ENCODE data around the gene OGFOD3. TPM values are rescaled to one million over a fixed set of nuclear protein-coding genes. Genes with fewer than 3 reads are reported as not detected.
"Not testable (repeated sequence)": the region's sequence is repeated elsewhere in the genome, so short reads cannot be mapped to it uniquely, and the experiment has no call there.

OGFOD3 gene
- total RNA-seq, 1 experiment from 2014 or later, result 29.3 TPM

DNA sequence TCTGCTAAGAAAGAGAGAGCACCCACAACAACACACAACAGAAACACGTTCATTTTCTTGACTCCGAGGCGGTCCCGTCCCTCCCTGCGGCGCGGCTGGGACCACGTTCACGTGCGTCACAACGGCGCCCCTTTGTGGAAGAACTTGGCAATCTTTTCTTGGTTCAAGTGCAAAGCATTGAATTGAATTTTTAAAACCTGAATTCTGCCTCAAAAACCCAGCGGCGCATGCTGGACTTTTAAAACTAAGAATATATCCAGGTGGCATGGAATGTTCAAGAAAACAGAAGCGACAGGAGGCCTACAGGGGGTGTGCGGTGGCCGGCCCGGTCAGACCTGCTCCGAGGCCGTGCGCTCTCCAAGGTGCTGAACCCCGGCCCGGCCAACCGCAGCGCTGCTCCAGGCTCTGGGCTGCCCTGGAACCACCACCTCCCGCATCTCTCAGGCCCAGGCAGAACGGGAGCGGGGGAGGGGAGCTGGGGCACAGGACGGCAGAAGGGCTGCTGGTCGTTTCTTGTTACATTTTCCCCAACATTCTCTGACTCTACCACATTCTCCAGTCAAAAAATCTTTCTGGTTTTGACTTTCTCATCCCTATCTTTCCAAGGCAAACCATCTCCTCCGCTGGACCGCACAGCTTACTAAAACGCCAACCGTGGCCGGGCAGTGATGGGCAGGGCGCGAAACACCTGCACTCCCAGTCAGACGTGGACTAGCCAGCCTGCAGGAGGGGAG lies 3.7 kb downstream of the OGFOD3 start:
- DNase-seq (ENCODE audit: low read depth, low spot score), result peak; percentile 65
- in situ Hi-C loops (cut with HindIII; ENCODE audit: low pct_unique_long_range_greater_than_20kb, low sequenced_read_pairs), result no loop called here

DNA sequence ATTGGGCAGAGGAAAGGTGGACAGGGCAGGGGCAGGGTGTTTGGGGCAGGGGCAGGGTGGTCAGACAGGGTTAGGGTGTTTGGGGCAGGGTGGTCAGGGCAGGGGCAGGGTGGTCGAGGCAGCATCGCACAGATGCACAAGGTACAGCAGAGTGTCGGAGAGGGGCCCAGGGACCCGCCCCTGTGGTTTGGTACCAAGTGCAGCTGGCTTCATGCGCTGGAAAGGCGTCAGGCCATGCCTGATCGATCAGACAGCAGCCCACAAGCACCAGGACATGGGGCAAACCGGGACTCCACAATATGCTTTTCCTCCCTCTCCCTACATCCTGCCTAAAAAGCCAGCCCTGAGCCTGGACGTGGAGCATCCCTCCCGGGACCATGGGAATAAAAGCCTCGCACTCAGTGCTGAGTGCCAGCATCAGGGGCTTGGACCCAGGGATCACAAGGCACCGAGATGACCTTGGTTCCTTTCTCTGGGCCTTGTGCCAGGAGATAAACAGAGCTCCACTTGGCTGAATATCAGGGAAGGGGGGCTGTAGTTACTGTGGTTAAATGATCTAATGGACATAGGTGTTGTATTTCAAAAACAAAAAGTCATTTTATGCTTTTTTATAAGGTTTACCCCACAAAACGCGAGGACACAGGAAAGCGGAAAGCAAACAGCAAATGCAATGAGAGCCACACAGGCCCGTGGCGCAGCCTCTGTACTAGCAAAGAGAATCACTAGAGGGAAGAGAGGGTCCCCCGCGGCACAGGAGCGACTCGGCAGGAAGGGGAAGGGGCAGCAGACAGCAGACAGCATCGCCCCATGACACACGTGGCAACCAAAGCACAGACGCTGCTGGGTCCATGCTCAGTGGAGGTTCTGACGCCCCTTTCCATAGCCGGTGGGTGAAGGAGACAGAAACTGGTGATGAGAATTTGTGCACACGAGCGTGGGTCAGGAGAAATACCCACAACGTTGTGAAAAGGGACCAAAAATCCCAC lies 5.6 kb downstream of the OGFOD3 start:
- DNase-seq (ENCODE audit: low read depth, low spot score), result no peak
- in situ Hi-C loops (cut with HindIII; ENCODE audit: low pct_unique_long_range_greater_than_20kb, low sequenced_read_pairs), result no loop called here

DNA sequence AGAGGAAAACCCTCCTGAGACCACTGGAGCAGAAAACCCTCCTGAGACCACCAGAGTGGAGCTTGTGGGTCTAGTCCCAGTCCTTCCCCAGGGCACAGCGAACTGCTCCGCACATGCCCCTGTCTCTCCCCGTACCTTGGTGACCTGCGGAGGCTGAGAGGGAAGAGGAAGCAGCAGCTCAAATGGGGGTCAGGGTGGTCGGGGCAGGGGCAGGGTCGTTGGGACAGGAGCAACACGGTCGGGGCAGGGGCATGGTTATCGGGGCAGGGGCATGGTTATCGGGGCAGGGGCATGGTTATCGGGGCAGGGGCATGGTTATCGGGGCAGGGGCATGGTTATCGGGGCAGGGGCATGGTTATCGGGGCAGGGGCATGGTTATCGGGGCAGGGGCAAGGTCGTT lies 6.3 kb downstream of the OGFOD3 start:
- DNase-seq (ENCODE audit: low read depth, low spot score); in situ Hi-C loops (cut with HindIII; ENCODE audit: low pct_unique_long_range_greater_than_20kb, low sequenced_read_pairs): not testable (repeated sequence)

DNA sequence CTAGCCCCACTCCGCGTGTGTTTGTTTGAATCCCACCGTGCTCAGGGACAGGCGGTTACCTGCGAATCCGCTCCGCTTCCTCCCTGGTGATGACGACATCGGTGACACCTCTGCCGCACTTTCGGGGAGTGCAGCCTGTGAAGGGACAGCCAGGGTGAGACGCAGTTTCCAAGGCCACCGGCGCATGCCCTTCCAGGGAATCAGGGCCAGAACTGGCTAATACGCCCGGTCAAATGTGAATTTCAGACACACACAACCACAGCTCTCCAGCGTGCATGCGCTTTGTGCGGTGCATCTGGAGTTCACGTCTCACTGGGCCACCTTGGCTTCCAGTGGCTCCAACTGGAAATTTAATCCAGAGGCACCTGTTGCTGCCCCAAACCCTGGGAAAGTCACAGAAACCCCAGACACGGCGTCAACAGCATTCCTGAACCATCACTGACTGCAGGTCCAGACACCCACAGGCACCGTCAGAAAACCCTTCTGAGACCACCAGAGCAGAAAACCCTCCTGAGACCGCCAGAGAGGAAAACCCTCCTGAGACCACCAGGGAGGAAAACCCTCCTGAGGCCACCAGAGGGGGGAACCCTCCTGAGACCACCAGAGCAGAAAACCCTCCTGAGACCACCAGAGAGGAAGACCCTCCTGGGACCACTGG lies 6.9 kb downstream of the OGFOD3 start:
- no peak for DNase-seq (ENCODE audit: low read depth, low spot score)
- in situ Hi-C loops (cut with HindIII; ENCODE audit: low pct_unique_long_range_greater_than_20kb, low sequenced_read_pairs), result no loop called here

DNA sequence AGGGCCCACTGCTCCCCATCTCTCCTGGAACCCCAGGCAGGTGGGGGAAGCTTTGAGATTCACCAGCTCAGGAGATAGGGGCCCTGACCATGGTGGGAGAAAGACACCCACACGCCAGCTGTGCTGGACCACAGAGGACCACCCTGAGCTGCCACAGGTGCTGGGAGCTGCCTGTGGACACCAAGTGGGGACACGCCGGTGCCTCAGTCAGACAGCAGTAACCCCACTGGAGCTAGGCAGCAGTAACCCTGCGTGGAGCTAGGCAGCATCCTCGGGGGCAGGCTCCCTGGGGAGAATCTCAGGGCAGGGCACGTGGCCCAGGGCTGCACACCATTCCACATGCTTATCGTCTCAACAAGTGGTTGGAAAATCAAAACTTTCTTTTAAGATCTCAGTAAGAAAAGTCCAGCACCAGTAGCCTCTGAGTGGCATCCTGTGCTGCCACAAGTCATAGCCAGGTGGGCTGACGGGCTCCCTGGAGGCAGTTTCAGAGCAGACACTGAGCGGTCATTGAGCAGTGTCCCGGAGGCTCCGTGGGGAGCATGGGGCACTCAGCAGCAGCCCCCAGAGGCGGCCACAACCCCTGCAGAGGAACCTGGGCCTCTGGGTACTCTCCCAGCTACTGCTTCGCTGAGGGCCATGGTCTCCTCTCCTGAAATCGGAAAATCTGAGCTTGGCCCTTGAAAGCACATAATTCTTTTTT lies 8.2 kb downstream of the OGFOD3 start:
- in situ Hi-C loops (cut with HindIII; ENCODE audit: low pct_unique_long_range_greater_than_20kb, low sequenced_read_pairs), result no loop called here
- DNase-seq (ENCODE audit: low read depth, low spot score), result no peak

DNA sequence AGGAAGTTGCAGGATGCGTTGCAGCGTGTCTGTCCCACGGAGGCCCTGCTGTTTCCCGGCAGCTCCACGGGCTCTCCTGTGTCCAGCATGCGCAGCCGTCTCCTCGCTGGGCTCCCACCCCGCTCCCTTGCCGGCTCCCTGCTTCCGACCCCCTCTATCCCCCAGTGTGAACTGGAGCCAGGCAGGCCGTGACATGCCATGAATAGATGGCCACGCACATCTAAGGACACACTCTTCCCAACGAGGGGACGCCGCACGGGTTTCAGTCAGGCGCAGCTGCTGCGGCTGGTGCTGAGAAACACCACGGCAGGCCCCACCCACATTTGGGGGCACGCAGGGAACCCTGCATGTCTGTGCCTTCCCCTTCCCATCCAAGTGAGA lies 9.5 kb downstream of the OGFOD3 start:
- no peak for DNase-seq (ENCODE audit: low read depth, low spot score)

DNA sequence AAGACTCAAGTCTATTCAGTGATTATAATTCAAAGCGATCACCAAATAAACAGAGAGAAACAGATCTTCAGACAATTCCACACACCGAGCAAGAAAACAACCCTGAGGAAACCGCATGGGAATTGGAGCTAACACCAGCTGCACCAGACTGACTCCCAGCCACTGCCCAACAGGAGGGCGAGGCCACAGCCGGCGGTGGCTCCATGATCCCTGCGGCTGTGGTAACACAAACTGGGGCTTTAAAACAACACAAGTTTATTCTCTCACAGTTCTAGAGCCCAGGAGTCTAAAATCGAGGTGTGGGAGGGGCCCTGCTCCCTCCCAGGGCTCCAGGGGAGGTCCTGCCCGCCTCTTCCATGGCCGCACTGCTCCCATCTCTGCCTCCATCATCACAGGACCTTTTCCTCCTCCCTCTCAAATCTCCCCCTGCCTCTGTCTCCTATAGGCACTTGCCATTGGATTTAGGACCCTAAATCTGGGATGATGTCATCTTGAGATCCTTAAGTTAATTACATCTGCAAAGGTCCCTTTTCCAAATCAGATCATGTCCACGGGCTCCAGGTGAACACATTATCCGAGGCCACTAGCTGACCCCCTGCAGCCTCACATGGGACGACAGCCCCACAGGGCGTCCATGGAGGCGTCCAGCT lies 10.0 kb downstream of the OGFOD3 start:
- DNase-seq (ENCODE audit: low read depth, low spot score), result no peak
- in situ Hi-C loops (cut with HindIII; ENCODE audit: low pct_unique_long_range_greater_than_20kb, low sequenced_read_pairs), result no loop called here

More for the DNA sequence above, 9.5 kb downstream of the OGFOD3 start:
- in situ Hi-C loops (cut with HindIII; ENCODE audit: low pct_unique_long_range_greater_than_20kb, low sequenced_read_pairs), result no loop called here

DNA sequence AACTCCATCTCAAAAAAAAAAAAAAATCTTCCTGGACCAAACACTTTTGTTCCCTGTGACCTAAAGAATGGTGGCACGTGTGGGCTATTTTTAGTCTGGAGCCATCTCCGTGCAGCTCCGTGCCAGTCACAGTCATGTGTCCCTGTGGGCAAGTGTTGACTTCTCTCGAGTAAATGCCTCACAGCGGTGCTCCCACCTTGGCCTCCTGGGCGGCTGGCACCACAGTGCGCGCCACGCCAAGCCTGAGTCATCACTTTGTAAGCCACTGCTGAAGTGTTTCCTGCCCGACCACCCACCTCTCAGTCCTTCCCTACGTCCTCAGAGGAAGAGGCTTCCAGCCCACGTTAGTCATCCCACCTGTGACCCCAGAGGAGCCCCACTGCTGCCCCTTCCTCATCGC lies 11.1 kb downstream of the OGFOD3 start:
- in situ Hi-C loops (cut with HindIII; ENCODE audit: low pct_unique_long_range_greater_than_20kb, low sequenced_read_pairs), result no loop called here
- DNase-seq (ENCODE audit: low read depth, low spot score), result no peak

DNA sequence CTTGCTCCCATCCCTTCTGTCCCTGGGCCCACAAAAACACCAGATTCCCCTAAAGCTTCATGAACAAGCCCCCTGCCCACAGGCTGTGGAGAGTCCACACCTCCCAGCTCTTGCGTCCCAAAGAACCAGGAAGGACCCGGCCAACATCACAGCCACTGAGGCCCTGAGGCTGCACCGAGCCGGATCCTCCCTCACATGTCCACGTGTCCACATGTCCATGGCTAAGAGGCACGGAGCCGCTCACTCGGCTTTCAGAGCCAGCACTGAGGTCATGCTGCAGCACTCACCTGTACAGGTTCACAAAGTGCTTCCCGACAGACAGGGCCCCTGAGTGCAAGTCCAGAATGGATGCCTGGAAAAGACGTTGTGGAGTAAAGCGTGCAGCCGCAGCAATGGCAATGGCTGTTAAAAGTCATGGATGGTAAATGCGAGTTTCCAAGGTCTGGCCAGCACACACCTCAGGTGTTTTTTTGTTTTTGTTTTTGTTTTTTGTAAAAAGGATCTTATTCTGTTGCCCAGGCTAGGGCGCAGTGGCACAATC lies 12.2 kb downstream of the OGFOD3 start:
- in situ Hi-C loops (cut with HindIII; ENCODE audit: low pct_unique_long_range_greater_than_20kb, low sequenced_read_pairs), result no loop called here
- DNase-seq (ENCODE audit: low read depth, low spot score), result no peak

DNA sequence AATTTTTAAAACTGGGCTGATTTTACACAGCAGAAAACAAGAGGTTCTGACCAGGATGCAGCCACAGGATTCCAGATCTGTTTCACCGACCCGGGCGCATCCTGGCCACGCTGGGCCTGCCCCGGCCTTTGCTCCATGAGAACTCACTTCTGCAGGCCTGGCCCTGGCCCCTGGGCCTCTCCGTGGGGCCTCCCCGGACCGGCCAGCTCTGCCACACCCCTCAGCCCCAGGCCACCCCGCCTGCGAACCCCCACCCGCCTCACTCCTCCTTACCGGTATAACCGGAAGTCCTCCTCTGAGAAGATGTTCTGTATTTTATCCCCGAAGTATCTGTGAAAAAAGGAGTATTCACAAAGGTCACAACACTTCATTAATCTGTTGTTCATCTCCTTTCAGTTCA lies 13.3 kb downstream of the OGFOD3 start:
- in situ Hi-C loops (cut with HindIII; ENCODE audit: low pct_unique_long_range_greater_than_20kb, low sequenced_read_pairs), result no loop called here
- DNase-seq (ENCODE audit: low read depth, low spot score), result no peak

DNA sequence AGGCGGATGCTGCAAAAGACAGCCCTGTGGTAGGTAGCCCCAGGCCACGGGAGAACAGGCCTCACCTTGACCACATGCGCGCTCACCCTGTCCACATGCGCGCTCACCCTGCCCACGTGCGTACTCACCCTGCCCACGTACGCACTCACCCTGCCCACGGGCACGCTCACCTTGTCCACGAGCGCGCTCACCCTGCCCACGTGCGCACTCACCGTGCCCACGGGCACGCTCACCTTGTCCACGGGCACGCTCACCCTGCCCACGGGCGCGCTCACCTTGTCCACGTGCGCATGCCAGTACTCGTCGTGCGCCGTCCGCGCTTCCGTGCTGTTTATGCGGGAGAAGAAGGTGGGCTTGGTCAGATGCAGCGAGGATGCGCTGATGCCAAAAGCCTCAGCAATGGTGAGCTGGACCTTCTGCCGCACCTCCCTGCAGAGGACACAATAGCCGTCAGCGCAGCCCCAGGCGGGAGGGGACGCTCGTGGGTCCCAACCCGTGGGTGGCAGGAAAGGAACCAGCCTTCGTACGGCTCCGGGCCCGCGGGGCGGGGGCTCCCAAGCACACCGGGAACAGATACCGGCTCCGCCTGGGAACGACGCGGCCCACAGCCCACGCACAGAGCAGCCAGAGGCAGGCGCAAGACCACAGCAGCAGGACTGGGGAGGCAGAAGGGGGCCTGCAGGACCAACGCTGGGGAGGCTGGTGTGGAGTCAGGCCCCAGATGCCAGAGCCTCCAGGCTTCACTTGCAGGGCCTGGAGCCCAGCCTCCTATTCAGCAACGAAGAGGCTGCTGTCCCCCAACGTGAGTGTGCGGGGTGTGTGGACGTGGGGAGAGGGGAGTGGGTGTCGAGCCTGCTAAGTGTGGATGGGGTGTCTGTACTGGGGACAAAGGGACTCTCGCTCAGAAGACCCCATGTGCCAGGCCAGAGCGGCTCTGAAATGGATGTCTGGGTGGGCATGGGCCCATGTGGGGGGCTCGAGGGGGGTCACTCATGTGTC lies 14.4 kb downstream of the OGFOD3 start:
- DNase-seq (ENCODE audit: low read depth, low spot score), result no peak
- in situ Hi-C loops (cut with HindIII; ENCODE audit: low pct_unique_long_range_greater_than_20kb, low sequenced_read_pairs), result no loop called here

DNA sequence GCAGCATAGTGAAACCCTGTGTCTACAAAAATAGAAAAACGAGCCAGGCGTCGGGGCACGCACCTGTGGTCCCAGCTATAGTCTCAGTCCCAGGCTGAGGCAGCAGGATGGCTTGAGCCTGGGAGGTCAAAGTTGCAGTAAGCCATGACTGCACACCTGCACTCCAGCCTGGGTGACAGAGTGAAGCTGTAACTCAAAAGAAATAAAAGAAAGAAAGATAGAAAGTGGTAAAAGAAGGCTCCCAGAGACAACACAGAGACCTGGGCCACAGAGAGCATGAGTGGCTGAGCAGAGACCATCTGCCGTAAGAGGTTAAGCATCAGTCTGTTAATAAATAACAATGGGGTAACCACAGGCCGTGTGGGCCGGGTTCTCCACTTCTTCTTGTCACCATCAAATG lies 15.5 kb downstream of the OGFOD3 start:
- no peak for DNase-seq (ENCODE audit: low read depth, low spot score)
- in situ Hi-C loops (cut with HindIII; ENCODE audit: low pct_unique_long_range_greater_than_20kb, low sequenced_read_pairs), result no loop called here

DNA sequence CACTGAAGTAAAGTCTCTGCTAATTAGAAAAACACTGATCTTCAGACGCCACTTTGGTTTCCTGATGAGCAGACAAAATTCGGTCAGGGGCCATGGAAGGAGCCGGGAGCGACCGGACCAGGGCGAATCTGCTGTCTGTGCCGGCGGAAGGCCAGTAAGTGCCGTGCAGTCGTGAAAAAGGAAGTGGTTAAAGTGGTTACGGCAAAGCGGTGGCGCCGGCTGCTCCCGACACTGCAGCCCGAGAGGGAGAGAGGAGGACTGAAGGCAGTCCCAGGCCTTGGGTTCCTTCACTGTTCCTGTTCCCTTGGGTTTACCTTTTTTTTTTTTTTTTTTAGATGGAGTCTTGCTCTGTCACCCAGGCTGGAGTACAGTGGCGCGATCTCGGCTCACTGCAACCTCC lies 17.6 kb downstream of the OGFOD3 start:
- DNase-seq (ENCODE audit: low read depth, low spot score), result no peak
- in situ Hi-C loops (cut with HindIII; ENCODE audit: low pct_unique_long_range_greater_than_20kb, low sequenced_read_pairs), result no loop called here

DNA sequence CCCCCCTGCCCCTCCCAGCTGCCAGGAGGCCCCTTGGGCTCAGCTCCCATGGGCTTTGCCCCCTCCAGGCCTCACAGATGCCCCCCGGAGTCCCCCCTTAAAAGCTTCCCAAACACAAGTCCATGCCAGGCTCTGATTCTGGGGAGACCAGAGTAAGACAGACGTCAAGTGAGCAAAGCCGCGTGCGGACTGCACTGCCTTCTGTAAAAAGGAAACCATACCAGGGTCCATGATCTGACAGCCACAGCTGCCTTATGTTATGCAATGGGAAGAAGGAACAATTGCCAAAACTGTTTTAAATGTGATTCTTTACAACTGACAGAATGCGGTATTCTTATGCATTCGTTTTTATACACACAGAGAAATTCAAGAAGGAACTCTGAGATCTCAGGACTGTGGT lies 18.2 kb downstream of the OGFOD3 start:
- no peak for DNase-seq (ENCODE audit: low read depth, low spot score)
- in situ Hi-C loops (cut with HindIII; ENCODE audit: low pct_unique_long_range_greater_than_20kb, low sequenced_read_pairs), result no loop called here

DNA sequence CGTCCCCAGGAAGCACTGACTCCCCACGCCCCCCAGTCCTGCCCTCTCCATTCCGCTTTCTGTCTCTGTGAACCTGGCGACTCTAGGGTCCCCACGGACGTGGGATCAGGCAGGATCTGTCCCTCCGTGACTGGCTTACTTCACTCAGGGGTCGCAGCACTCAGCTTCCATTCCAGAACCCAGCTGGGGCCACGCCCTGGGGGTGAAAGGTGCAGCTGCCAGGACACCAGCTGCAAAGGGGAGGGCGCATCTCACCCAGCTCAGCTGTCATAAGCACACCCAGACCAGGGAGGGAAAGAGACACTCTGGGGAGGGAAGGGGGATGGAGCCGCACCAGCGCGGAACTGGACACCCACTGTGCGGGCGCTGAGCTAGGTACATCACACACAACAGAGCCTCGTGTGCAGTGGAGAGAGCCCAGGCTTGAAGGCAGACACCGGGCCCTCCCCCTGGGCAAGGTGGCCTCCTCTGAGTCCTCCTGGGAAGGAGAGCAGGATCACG lies 18.7 kb downstream of the OGFOD3 start:
- in situ Hi-C loops (cut with HindIII; ENCODE audit: low pct_unique_long_range_greater_than_20kb, low sequenced_read_pairs), result no loop called here
- DNase-seq (ENCODE audit: low read depth, low spot score), result no peak

DNA sequence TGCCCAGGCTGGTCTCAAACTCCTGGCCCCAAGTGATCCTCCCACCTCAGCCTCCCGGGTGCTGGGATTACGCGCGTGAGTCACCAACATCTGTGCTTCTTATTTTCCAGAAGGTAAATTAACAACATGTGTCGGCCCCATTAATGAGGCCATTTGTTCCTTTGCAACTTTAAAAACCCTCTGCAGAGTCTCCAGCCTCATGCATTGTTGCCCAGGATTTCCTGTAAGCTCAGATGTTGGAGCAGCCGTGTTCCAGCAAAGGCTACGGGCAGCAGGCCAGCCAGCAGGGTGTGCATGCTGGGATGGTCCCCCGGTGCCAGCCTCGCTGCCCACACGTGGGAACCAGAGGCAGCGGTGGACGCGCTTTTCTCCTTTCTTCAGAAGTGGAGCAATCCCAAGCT lies 19.3 kb downstream of the OGFOD3 start:
- DNase-seq (ENCODE audit: low read depth, low spot score), result no peak
- in situ Hi-C loops (cut with HindIII; ENCODE audit: low pct_unique_long_range_greater_than_20kb, low sequenced_read_pairs), result no loop called here
